Tibial nerve (tissue), 4 donors: Measurements from ENCODE around the gene CASZ1. TPM values are rescaled to one million over a fixed set of nuclear protein-coding genes. Genes with fewer than 3 reads are reported as not detected.

Source experiments
- DNase-seq, 2 donors: peaks; one replicate each; pipeline ENCODE4 v3.0.0-alpha.2; 2019; ENCODE audit warnings: low spot score in 2 of 2
- H3K27ac ChIP-seq, 4 donors: fragments of 200-600 bp; sonication (generic) in 3 of 4; one replicate each; pipeline ENCODE4 v1.5.1; 2017 to 2019; ENCODE audit warnings: mild to moderate bottlenecking in 1 of 4
- H3K27me3 ChIP-seq, 2 donors: fragments of 200-600 bp; sonication (generic) in 1 of 2; one replicate each; pipeline versions ENCODE4 v1.5.1 to v1.6.0; 2017 to 2019
- H3K36me3 ChIP-seq, 3 donors: fragments of 200-600 bp; sonication (generic); one replicate each; pipeline ENCODE4 v1.5.1; 2018 to 2019
- H3K4me1 ChIP-seq, 4 donors: fragments of 200-600 bp; sonication (generic) in 3 of 4; one replicate each; pipeline ENCODE4 v1.5.1; 2017 to 2019
- H3K4me3 ChIP-seq, 4 donors: fragments of 200-600 bp; sonication (generic) in 3 of 4; one replicate each; pipeline ENCODE4 v1.5.1; 2017 to 2019; ENCODE audit warnings: mild to moderate bottlenecking in 1 of 4, moderate library complexity in 1 of 4
- H3K9me3 ChIP-seq, 4 donors: fragments of 200-600 bp; sonication (generic) in 3 of 4; one replicate each; pipeline ENCODE4 v1.5.1; 2017 to 2019
- CTCF ChIP-seq, 5 experiments: fragments of 200-600 bp in 3 of 5; fragments of 450-650 bp in 2 of 5; sonication (generic) in 3 of 5; IDR thresholded peaks; one replicate each; pipeline ENCODE4 v1.5.1; 2016 to 2019; ENCODE audit warnings: antibody characterized with exemption in 5 of 5, mild to moderate bottlenecking in 3 of 5, moderate library complexity in 2 of 5
- EP300 ChIP-seq, 2 donors: sonication (generic); formaldehyde crosslinking; IDR thresholded peaks; one replicate each; pipeline ENCODE4 v1.6.1; 2017; ENCODE audit warnings: antibody characterized with exemption in 2 of 2, mild to moderate bottlenecking in 1 of 2
- POLR2A ChIP-seq, 2 donors: fragments of 450-650 bp; IDR thresholded peaks; one replicate each; pipeline ENCODE4 v1.6.1; 2017; ENCODE audit warnings: antibody characterized with exemption in 2 of 2, mild to moderate bottlenecking in 2 of 2, moderate library complexity in 2 of 2
- WGBS, 2 donors: methylation state at CpG; one replicate each; pipeline ENCODE4 v1.1.5; 2018; 5-methylcytosine and 5-hydroxymethylcytosine counted together
- total RNA-seq, 4 donors: library from RNA; depleted of rRNA; stranded (reverse); fragments of >200 nt; gene quantifications; one replicate each; pipeline ENCODE4 v1.1.0, GENCODE V29; 2016

Gene CASZ1
- total RNA-seq, 4 donors from 2014 or later: 1.7 to 7.5 (median 5.1) TPM

GRCh38 chr1:10613340-10613739 lies 183.1 kb downstream of the CASZ1 start:
- 97 to 100% methylated on average over 7 to 10 of the region's 10 CpGs for WGBS, 2 donors
- H3K27me3 ChIP-seq: no peaks in the 10 kb centered on the region
- no peak for DNase-seq
- H3K4me3 ChIP-seq: no peak overlapping the region
- H3K9me3 ChIP-seq: no peaks in the 10 kb centered on the region
- no peak overlapping the region for H3K27ac ChIP-seq
- TF ChIP-seq POLR2A (IDR thresholded peaks at IDR 0.05) (no peak), EP300 (IDR thresholded peaks at IDR 0.05) (no peak), CTCF (IDR thresholded peaks at IDR 0.05) (no peak)
- peaks cover 0 to 13% (median 0%) of the 10 kb centered on the region in 4 donors for H3K4me1 ChIP-seq
- H3K36me3 ChIP-seq: peaks cover 0 to 4% (median 0%) of the 10 kb centered on the region in 3 donors

- no peaks in the 10 kb centered on the region for H3K27me3 ChIP-seq
- peaks cover 0 to 13% (median 0%) of the 10 kb centered on the region in 4 donors for H3K4me1 ChIP-seq
- H3K27ac ChIP-seq: no peak overlapping the region
- H3K4me3 ChIP-seq: no peak overlapping the region
- no peaks in the 10 kb centered on the region for H3K9me3 ChIP-seq
- 85 to 87% methylated on average over 12 of the region's 12 CpGs for WGBS, 2 donors
- TF ChIP-seq CTCF (IDR thresholded peaks at IDR 0.05) (no peak), POLR2A (IDR thresholded peaks at IDR 0.05) (no peak), EP300 (IDR thresholded peaks at IDR 0.05) (no peak)
- no peaks in the 10 kb centered on the region for H3K36me3 ChIP-seq
- DNase-seq: no peak
These were observed 183.8 kb downstream of the CASZ1 start for GRCh38 chr1:10612436-10613160.

- H3K4me1 ChIP-seq: peaks cover 0 to 13% (median 0%) of the 10 kb centered on the region in 4 donors
- H3K27ac ChIP-seq: no peak overlapping the region
- TF ChIP-seq POLR2A (IDR thresholded peaks at IDR 0.05) (no peak), CTCF (IDR thresholded peaks at IDR 0.05) (no peak), EP300 (IDR thresholded peaks at IDR 0.05) (no peak)
- no peaks in the 10 kb centered on the region for H3K9me3 ChIP-seq
- no peak overlapping the region for H3K4me3 ChIP-seq
- no peaks in the 10 kb centered on the region for H3K27me3 ChIP-seq
- DNase-seq: no peak
- 95 to 97% methylated on average over 6 of the region's 6 CpGs for WGBS, 2 donors
- no peaks in the 10 kb centered on the region for H3K36me3 ChIP-seq
These were observed 185.4 kb downstream of the CASZ1 start for GRCh38 chr1:10610901-10611600.

- DNase-seq: no peak
- no peak overlapping the region for H3K27ac ChIP-seq
- no peaks in the 10 kb centered on the region for H3K27me3 ChIP-seq
- H3K9me3 ChIP-seq: no peaks in the 10 kb centered on the region
- 89 to 91% methylated on average over 2 of the region's 2 CpGs for WGBS, 2 donors
- H3K4me3 ChIP-seq: no peak overlapping the region
- no peaks in the 10 kb centered on the region for H3K36me3 ChIP-seq
- H3K4me1 ChIP-seq: no peaks in the 10 kb centered on the region
- TF ChIP-seq EP300 (IDR thresholded peaks at IDR 0.05) (no peak), CTCF (IDR thresholded peaks at IDR 0.05) (no peak), POLR2A (IDR thresholded peaks at IDR 0.05) (no peak)
These were observed 187.8 kb downstream of the CASZ1 start for GRCh38 chr1:10608690-10609089.

- no peaks in the 10 kb centered on the region for H3K9me3 ChIP-seq
- whole genome bisulfite sequencing, 2 donors: 57 to 61% methylated on average over 3 of the region's 3 CpGs
These were observed 189.2 kb downstream of the CASZ1 start for GRCh38 chr1:10607228-10607627.

More at GRCh38 chr1:10607228-10607627, 189.2 kb downstream of the CASZ1 start:
- Histone ChIP-seq H3K27me3 (no peaks in the 10 kb centered on the region), H3K27ac (no peak overlapping the region), H3K36me3 (no peaks in the 10 kb centered on the region), H3K4me3 (no peak overlapping the region), H3K4me1 (no peaks in the 10 kb centered on the region)
- no peak for TF ChIP-seq CTCF (IDR thresholded peaks at IDR 0.05)
- no peak for DNase-seq
